ENCODE data around the gene STAC3. TPM values are rescaled to one million over a fixed set of nuclear protein-coding genes. Genes with fewer than 3 reads are reported as not detected.

STAC3 gene
- total RNA-seq, 1 donor from 2014 or later, result 3.3 TPM

GRCh38 chr12:57240926-57241401 lies 10.0 kb downstream of the STAC3 start:
- Mint-ChIP-seq H3K27me3 (ENCODE audit: unreplicated experiment) (peaks cover 46% of the 10 kb centered on the region), H3K9me3 (ENCODE audit: unreplicated experiment) (no peaks in the 10 kb centered on the region), H3K36me3 (ENCODE audit: low read depth, unreplicated experiment) (peaks cover 15% of the 10 kb centered on the region), H3K4me3 (ENCODE audit: unreplicated experiment) (peak overlapping the region; percentile 70), H3K4me1 (ENCODE audit: unreplicated experiment) (peaks cover 26% of the 10 kb centered on the region), H3K27ac (ENCODE audit: unreplicated experiment) (peak overlapping the region; percentile 64)
- peak; percentile 38 for DNase-seq (ENCODE audit: low spot score)
- no peak for TF ChIP-seq CTCF (IDR thresholded peaks at IDR 0.05; ENCODE audit: unreplicated experiment)

- H3K27me3 Mint-ChIP-seq (ENCODE audit: unreplicated experiment), result peaks cover 46% of the 10 kb centered on the region
- H3K36me3 Mint-ChIP-seq (ENCODE audit: low read depth, unreplicated experiment), result peaks cover 17% of the 10 kb centered on the region
- H3K27ac Mint-ChIP-seq (ENCODE audit: unreplicated experiment), result peak overlapping the region; percentile 64
- no peak for DNase-seq (ENCODE audit: low spot score)
- H3K4me3 Mint-ChIP-seq (ENCODE audit: unreplicated experiment), result peak overlapping the region; percentile 70
- no peak for TF ChIP-seq CTCF (IDR thresholded peaks at IDR 0.05; ENCODE audit: unreplicated experiment)
- H3K9me3 Mint-ChIP-seq (ENCODE audit: unreplicated experiment), result no peaks in the 10 kb centered on the region
- H3K4me1 Mint-ChIP-seq (ENCODE audit: unreplicated experiment), result peaks cover 26% of the 10 kb centered on the region
These were observed 10.7 kb downstream of the STAC3 start for GRCh38 chr12:57240066-57240921.

- Mint-ChIP-seq H3K27ac (ENCODE audit: unreplicated experiment) (peak overlapping the region; percentile 14), H3K4me1 (ENCODE audit: unreplicated experiment) (peaks cover 26% of the 10 kb centered on the region)
These were observed 11.4 kb downstream of the STAC3 start for GRCh38 chr12:57239587-57240065.

GRCh38 chr12:57238854-57239554 lies 12.0 kb downstream of the STAC3 start:
- peak overlapping the region; percentile 85 for H3K4me3 Mint-ChIP-seq (ENCODE audit: unreplicated experiment)
- H3K27ac Mint-ChIP-seq (ENCODE audit: unreplicated experiment), result peak overlapping the region; percentile 64
- H3K27me3 Mint-ChIP-seq (ENCODE audit: unreplicated experiment), result peaks cover 40% of the 10 kb centered on the region
- peaks cover 26% of the 10 kb centered on the region for H3K36me3 Mint-ChIP-seq (ENCODE audit: low read depth, unreplicated experiment)
- DNase-seq (ENCODE audit: low spot score), result peak; percentile 96
- TF ChIP-seq CTCF (IDR thresholded peaks at IDR 0.05; ENCODE audit: unreplicated experiment), result peak; percentile 100
- no peaks in the 10 kb centered on the region for H3K9me3 Mint-ChIP-seq (ENCODE audit: unreplicated experiment)
- peaks cover 23% of the 10 kb centered on the region for H3K4me1 Mint-ChIP-seq (ENCODE audit: unreplicated experiment)

More at GRCh38 chr12:57239587-57240065, 11.4 kb downstream of the STAC3 start:
- Mint-ChIP-seq H3K9me3 (ENCODE audit: unreplicated experiment) (no peaks in the 10 kb centered on the region), H3K4me3 (ENCODE audit: unreplicated experiment) (peak overlapping the region; percentile 49), H3K36me3 (ENCODE audit: low read depth, unreplicated experiment) (peaks cover 19% of the 10 kb centered on the region), H3K27me3 (ENCODE audit: unreplicated experiment) (peaks cover 42% of the 10 kb centered on the region)
- no peak for TF ChIP-seq CTCF (IDR thresholded peaks at IDR 0.05; ENCODE audit: unreplicated experiment)
- DNase-seq (ENCODE audit: low spot score), result no peak
